RWPE2 (cell line): ENCODE measurements around the gene UVRAG.

Experiments
- ATAC-seq: fragments of 200-7000 bp; cut with Tn5 transposase; 3 replicates; pipeline ENCODE4 v1.9.1; 2021; ENCODE audit warnings: low read depth
- DNase-seq: peaks from one replicate; pipeline ENCODE4 v3.0.0-alpha.2; 2020; ENCODE audit warnings: low spot score
- H3K27ac ChIP-seq: fragments of 450-650 bp; 2 replicates; pipeline ENCODE4 v1.5.1; 2017; ENCODE audit warnings: mild to moderate bottlenecking; ENCODE audit not compliant: poor library complexity, severe bottlenecking
- H3K27me3 ChIP-seq: fragments of 250-450 bp; sonication (Bioruptor Pico); 2 replicates; pipeline ENCODE4 v1.5.1; 2021; ENCODE audit warnings: mild to moderate bottlenecking, moderate library complexity; ENCODE audit not compliant: insufficient read depth, poor library complexity, severe bottlenecking
- H3K36me3 ChIP-seq: fragments of 250-450 bp; sonication (Bioruptor Pico); 2 replicates; pipeline ENCODE4 v1.5.1; 2020; ENCODE audit warnings: low read depth, mild to moderate bottlenecking, moderate library complexity
- H3K4me1 ChIP-seq: fragments of 250-450 bp; sonication (Bioruptor Pico); 2 replicates; pipeline ENCODE4 v1.5.1; 2021; ENCODE audit warnings: mild to moderate bottlenecking, moderate library complexity; ENCODE audit not compliant: insufficient read depth, poor library complexity, severe bottlenecking
- H3K4me3 ChIP-seq: fragments of 250-450 bp; sonication (Bioruptor Pico); 2 replicates; pipeline ENCODE4 v1.5.1; 2021; ENCODE audit warnings: mild to moderate bottlenecking, moderate library complexity; ENCODE audit not compliant: severe bottlenecking
- H3K9me3 ChIP-seq: fragments of 250-450 bp; sonication (Bioruptor Pico); 2 replicates; pipeline ENCODE4 v1.5.1; 2021; ENCODE audit warnings: mild to moderate bottlenecking, moderate library complexity; ENCODE audit not compliant: severe bottlenecking
- CTCF ChIP-seq: fragments of 450-650 bp; IDR thresholded peaks from one replicate; pipeline ENCODE4 v1.5.1; 2017; ENCODE audit warnings: mild to moderate bottlenecking, moderate library complexity; ENCODE audit not compliant: poor library complexity, severe bottlenecking

UVRAG gene

GRCh38 chr11:75980031-75980430, 165.0 kb downstream of the UVRAG start:
- no peaks in the 10 kb centered on the region for H3K27me3 ChIP-seq
- ATAC-seq = no peak
- peaks cover 6% of the 10 kb centered on the region for H3K36me3 ChIP-seq
- no peaks in the 10 kb centered on the region for H3K4me1 ChIP-seq
- no peak overlapping the region for H3K27ac ChIP-seq
- no peak for DNase-seq
- no peak for TF ChIP-seq CTCF
- no peak overlapping the region for H3K4me3 ChIP-seq
- H3K9me3 ChIP-seq = no peaks in the 10 kb centered on the region

GRCh38 chr11:75981546-75981945, 166.5 kb downstream of the UVRAG start:
- no peak for DNase-seq
- Histone ChIP-seq H3K36me3 (peaks cover 6% of the 10 kb centered on the region), H3K9me3 (no peaks in the 10 kb centered on the region), H3K27me3 (no peaks in the 10 kb centered on the region), H3K4me1 (peaks cover 1% of the 10 kb centered on the region), H3K4me3 (no peak overlapping the region), H3K27ac (no peak overlapping the region)
- ATAC-seq = no peak
- TF ChIP-seq CTCF = no peak

GRCh38 chr11:75982309-75982708, 167.3 kb downstream of the UVRAG start:
- DNase-seq = no peak
- Histone ChIP-seq H3K9me3 (no peaks in the 10 kb centered on the region), H3K4me3 (no peak overlapping the region)

GRCh38 chr11:75986966-75987365, 172.0 kb downstream of the UVRAG start:
- DNase-seq = no peak

More at GRCh38 chr11:75982309-75982708, 167.3 kb downstream of the UVRAG start:
- TF ChIP-seq CTCF = no peak
- ATAC-seq = no peak
- Histone ChIP-seq H3K27me3 (no peaks in the 10 kb centered on the region), H3K4me1 (peaks cover 4% of the 10 kb centered on the region), H3K36me3 (peaks cover 6% of the 10 kb centered on the region), H3K27ac (no peak overlapping the region)

More at GRCh38 chr11:75986966-75987365, 172.0 kb downstream of the UVRAG start:
- H3K27ac ChIP-seq = no peak overlapping the region
- no peak overlapping the region for H3K4me3 ChIP-seq
- no peaks in the 10 kb centered on the region for H3K9me3 ChIP-seq
- no peaks in the 10 kb centered on the region for H3K27me3 ChIP-seq
- no peak for ATAC-seq
- peaks cover 6% of the 10 kb centered on the region for H3K36me3 ChIP-seq
- H3K4me1 ChIP-seq = peaks cover 4% of the 10 kb centered on the region
- TF ChIP-seq CTCF = no peak
